ENCODE results near the gene APOA5. TPM values are rescaled to one million over a fixed set of nuclear protein-coding genes. Genes with fewer than 3 reads are reported as not detected.
A peak's percentile ranks its signal among the peaks of the same experiment; 100 is the strongest.
"Not testable (repeated sequence)": the region's sequence is repeated elsewhere in the genome, so short reads cannot be mapped to it uniquely, and the experiment has no call there.

The APOA5 gene
- total RNA-seq, 2 donors from 2014 or later = not detected

DNA sequence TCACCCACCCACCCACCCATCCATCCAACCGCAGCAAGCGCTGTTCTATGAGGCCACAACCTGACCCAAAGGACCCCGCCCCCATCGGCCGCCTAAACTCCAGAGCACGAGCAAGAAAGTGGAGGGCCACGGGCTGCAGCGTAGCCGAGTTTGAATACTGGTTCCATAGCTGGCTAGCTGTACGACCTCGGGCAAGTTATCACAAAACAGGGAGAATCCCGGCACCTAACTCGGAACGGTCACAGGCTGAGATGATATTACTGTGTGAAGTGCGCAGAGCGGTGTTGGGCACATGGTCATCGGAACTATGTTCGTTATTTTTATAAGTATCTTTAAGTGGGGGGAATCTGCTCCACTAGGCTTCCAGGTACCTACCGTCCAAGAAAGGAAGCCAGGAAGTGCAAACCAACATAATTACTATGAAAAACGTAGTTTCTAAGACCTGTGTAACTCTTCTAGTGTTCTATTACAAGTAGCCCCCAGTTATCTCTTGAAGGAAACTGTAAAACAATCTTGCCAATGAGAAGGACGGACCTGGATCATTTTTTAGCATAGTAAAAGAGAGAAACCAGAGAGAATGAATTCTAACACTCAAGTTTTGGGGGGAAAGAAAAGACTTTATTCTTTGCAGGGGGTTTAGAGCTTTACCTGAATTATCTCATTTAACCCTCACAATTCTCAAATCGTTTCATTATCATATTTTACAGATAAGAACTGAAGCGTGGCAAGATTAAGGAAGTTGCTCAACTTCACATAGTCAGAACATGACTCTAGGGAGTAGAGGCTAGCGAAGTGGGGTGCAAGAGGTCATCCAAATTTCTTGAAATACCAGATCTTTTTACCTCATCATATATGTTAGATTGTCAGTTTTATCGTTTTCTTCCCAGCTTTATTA, 18.2 kb downstream of the APOA5 start:
- Histone ChIP-seq H3K36me3 (peaks cover 10% of the 10 kb centered on the region), H3K9me3 (no peaks in the 10 kb centered on the region), H3K27me3 (replicated peaks; ENCODE audit: insufficient read depth) (no peaks in the 10 kb centered on the region), H3K4me1 (ENCODE audit: control insufficient read depth in 1 of 2, low read depth in 2 of 2) (peaks cover 11 to 22% of the 10 kb centered on the region in 2 donors), H3K27ac (peak overlapping the region; percentile 68 to 72), H3K4me3 (peak overlapping the region; percentile 82)
- TF ChIP-seq CTCF (IDR thresholded peaks at IDR 0.05) = no peak
- peak; percentile 16 for ATAC-seq (ENCODE audit: insufficient number of reproducible peaks, low FRiP score, low read depth)
- no peak for DNase-seq (ENCODE audit: low spot score)

GRCh38 chr11:116772443-116773202, 19.1 kb downstream of the APOA5 start, which contains the start of gene BUD13:
TSS of gene BUD13 (minus strand) at chr11:116772987. CDS start at chr11:116772964, 23 bp downstream.
- Histone ChIP-seq H3K9me3 (no peaks in the 10 kb centered on the region), H3K27ac (peak within 1 kb of the TSS; percentile 76 to 85), H3K36me3 (peaks cover 2% of the 10 kb centered on the region), H3K27me3 (replicated peaks; ENCODE audit: insufficient read depth) (no peaks in the 10 kb centered on the region), H3K4me3 (peak within 1 kb of the TSS; percentile 82), H3K4me1 (ENCODE audit: control insufficient read depth in 1 of 2, low read depth in 2 of 2) (peaks cover 11 to 22% of the 10 kb centered on the region in 2 donors)
- DNase-seq (ENCODE audit: low spot score) (peak; percentile 50), ATAC-seq (ENCODE audit: insufficient number of reproducible peaks, low FRiP score, low read depth) (peak; percentile 75)
- no peak for TF ChIP-seq CTCF (IDR thresholded peaks at IDR 0.05)

GRCh38 chr11:116771935-116772334, 19.7 kb downstream of the APOA5 start:
- DNase-seq (ENCODE audit: low spot score) (no peak), ATAC-seq (ENCODE audit: insufficient number of reproducible peaks, low FRiP score, low read depth) (no peak)
- no peaks in the 10 kb centered on the region for H3K9me3 ChIP-seq
- H3K4me3 ChIP-seq = peak overlapping the region; percentile 82
- H3K27me3 ChIP-seq (replicated peaks; ENCODE audit: insufficient read depth) = no peaks in the 10 kb centered on the region
- no peaks in the 10 kb centered on the region for H3K36me3 ChIP-seq
- H3K27ac ChIP-seq = peak overlapping the region; percentile 76 to 85
- no peak for TF ChIP-seq CTCF (IDR thresholded peaks at IDR 0.05)
- peaks cover 11 to 22% of the 10 kb centered on the region in 2 donors for H3K4me1 ChIP-seq (ENCODE audit: control insufficient read depth in 1 of 2, low read depth in 2 of 2)

GRCh38 chr11:116762132-116762531, 29.5 kb downstream of the APOA5 start:
- no peaks in the 10 kb centered on the region for H3K4me1 ChIP-seq (ENCODE audit: control insufficient read depth in 1 of 2, low read depth in 2 of 2)
- ATAC-seq (ENCODE audit: insufficient number of reproducible peaks, low FRiP score, low read depth) (no peak), DNase-seq (ENCODE audit: low spot score) (no peak)
- H3K27ac ChIP-seq = no peak overlapping the region
- H3K27me3 ChIP-seq (replicated peaks; ENCODE audit: insufficient read depth) = no peaks in the 10 kb centered on the region
- TF ChIP-seq CTCF (IDR thresholded peaks at IDR 0.05) = no peak
- no peak overlapping the region for H3K4me3 ChIP-seq
- no peaks in the 10 kb centered on the region for H3K9me3 ChIP-seq
- H3K36me3 ChIP-seq = peaks cover 50% of the 10 kb centered on the region

- H3K9me3 ChIP-seq; H3K27ac ChIP-seq; H3K27me3 ChIP-seq (replicated peaks; ENCODE audit: insufficient read depth); DNase-seq (ENCODE audit: low spot score); ATAC-seq (ENCODE audit: insufficient number of reproducible peaks, low FRiP score, low read depth); H3K4me1 ChIP-seq (ENCODE audit: control insufficient read depth in 1 of 2, low read depth in 2 of 2); H3K4me3 ChIP-seq: not testable (repeated sequence)
- H3K36me3 ChIP-seq = peaks cover 54% of the 10 kb centered on the region
Observed at GRCh38 chr11:116756044-116756443, 35.6 kb downstream of the APOA5 start.

All from thoracic aorta (tissue), 2 donors.